Right lobe of liver (tissue), 6 donors: ENCODE data around the gene FLOT1. TPM values are rescaled to one million over a fixed set of nuclear protein-coding genes. Genes with fewer than 3 reads are reported as not detected.
"Not testable (repeated sequence)": the region's sequence is repeated elsewhere in the genome, so short reads cannot be mapped to it uniquely, and the experiment has no call there.

ENCODE experiments used
- ATAC-seq, 4 donors: fragments of 200-7000 bp; cut with Tn5 transposase; one replicate each; pipeline ENCODE4 v1.9.1; 2020; ENCODE audit warnings: mild to moderate bottlenecking in 4 of 4, moderate library complexity in 4 of 4
- DNase-seq, 3 donors: peaks; one replicate each; pipeline ENCODE4 v3.0.0-alpha.2; 2020
- H3K27ac ChIP-seq, 3 donors: fragments of 200-600 bp; one replicate each; pipeline ENCODE4 v1.8.0; 2022
- H3K27me3 ChIP-seq, 2 donors: fragments of 200-600 bp; one replicate each; pipeline ENCODE4 v1.8.0; 2022
- H3K36me3 ChIP-seq, 4 donors: fragments of 200-600 bp; sonication (generic) in 1 of 4; one replicate each; pipeline versions ENCODE4 v1.5.1 to v1.8.0; 2017 to 2022; ENCODE audit warnings: control low read depth in 1 of 4
- H3K4me1 ChIP-seq, 4 donors: fragments of 200-600 bp; sonication (generic) in 1 of 4; one replicate each; pipeline versions ENCODE4 v1.5.1 to v1.8.0; 2017 to 2022; ENCODE audit warnings: control low read depth in 1 of 4
- H3K4me3 ChIP-seq, 3 donors: fragments of 200-600 bp; one replicate each; pipeline ENCODE4 v1.8.0; 2022
- H3K9me3 ChIP-seq, 4 donors: fragments of 200-600 bp; sonication (generic) in 1 of 4; one replicate each; pipeline versions ENCODE4 v1.5.1 to v1.8.0; 2017 to 2022; ENCODE audit warnings: control low read depth in 1 of 4
- POLR2A ChIP-seq: fragments of 450-650 bp; IDR thresholded peaks from one replicate; pipeline ENCODE4 v1.6.1; 2017; ENCODE audit warnings: antibody characterized with exemption, mild to moderate bottlenecking
- WGBS: methylation state at CpG from one replicate; pipeline ENCODE4 v1.1.6; 2018; ENCODE audit warnings: low coverage, low lambda C conversion rate; ENCODE audit not compliant: insufficient coverage; ENCODE audit errors: missing lambda C conversion rate; 5-methylcytosine and 5-hydroxymethylcytosine counted together
- intact Hi-C, 2 donors: fragments of 100-400 bp; cut with DNase I; formaldehyde crosslinking; loops; one replicate each; pipeline versions ENCODE4 v1.11.2 to v1.14.1; 2022
- total RNA-seq, 6 experiments: library from RNA; depleted of rRNA in 2 of 6; stranded (reverse); fragments of >200 nt in 2 of 6; fragmentation: NEBNext Ultra II Directional in 3 of 6; extraction: Animal tissue kit (Norgen Biotek cat#: 25700) in 3 of 6; gene quantifications; one replicate each; pipeline versions ENCODE4 v1.1.0 to v1.2.4, GENCODE V29; 2016 to 2023
- TF ChIP-seq, protein P1 (sequence below), 4 donors: fragments of 200-600 bp in 3 of 4; fragments of 450-650 bp in 1 of 4; IDR thresholded peaks; one replicate each; pipeline versions ENCODE4 v1.5.1 to v1.8.0; 2016 to 2022; ENCODE audit warnings: antibody characterized with exemption in 4 of 4, mild to moderate bottlenecking in 2 of 4
- donor health status: DM: no; HTN: yes; CAD: no.
- donor health status: DM: no; HTN: no; CAD: no.
- donor health status: DM: no; HTN: no; CAD: no.
- donor health status: DM: no; HTN: yes; CAD: no.
- donor health status: DM: no; HTN: yes; CAD: no.

FLOT1 gene
- total RNA-seq, 6 experiments from 2014 or later: 37.1 to 92.2 (median 73.5) TPM

DNA sequence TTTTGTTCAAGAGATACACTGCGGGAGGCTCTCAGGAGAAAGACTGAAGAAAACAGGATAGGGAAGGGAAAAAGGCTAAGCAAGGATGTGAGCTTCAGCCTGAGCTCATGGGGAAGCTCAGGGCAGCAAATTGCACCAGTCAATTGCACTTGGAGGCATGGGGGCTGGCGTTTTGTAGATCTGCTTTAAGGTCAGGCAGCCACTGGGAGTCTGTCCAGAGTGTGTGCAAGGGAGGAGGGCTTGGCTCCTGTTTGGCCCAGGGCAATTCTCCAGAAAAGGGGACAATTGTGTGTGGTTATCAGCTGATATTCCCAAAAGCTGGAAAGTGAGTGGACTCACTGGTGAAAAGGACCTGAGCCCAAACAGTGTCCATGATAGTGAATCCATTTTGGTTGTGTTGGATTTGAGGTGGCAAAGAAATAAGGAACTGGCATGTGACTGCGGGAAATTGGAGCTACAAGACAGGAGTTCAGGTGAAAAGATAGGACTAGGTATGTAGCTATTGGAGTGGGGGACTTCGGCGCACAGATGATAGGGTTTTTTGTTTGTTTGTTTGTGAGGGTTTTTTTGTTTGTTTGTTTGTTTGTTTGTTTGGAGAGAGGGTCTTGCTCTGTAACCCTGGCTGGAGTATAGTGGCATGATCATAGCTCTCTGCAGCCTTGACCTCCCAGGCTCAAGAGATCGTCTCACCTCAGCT lies 24.1 kb upstream of the FLOT1 start:
- Histone ChIP-seq H3K4me1 (peaks cover 0 to 35% (median 14%) of the 10 kb centered on the region in 4 donors), H3K9me3 (no peaks in the 10 kb centered on the region), H3K36me3 (no peaks in the 10 kb centered on the region), H3K27ac (peak overlapping the region in 1 of 3 donors; percentile 20), H3K4me3 (no peak overlapping the region), H3K27me3 (no peaks in the 10 kb centered on the region)
- peak; percentile 32 for TF ChIP-seq POLR2A
- TF ChIP-seq, protein P1, sequence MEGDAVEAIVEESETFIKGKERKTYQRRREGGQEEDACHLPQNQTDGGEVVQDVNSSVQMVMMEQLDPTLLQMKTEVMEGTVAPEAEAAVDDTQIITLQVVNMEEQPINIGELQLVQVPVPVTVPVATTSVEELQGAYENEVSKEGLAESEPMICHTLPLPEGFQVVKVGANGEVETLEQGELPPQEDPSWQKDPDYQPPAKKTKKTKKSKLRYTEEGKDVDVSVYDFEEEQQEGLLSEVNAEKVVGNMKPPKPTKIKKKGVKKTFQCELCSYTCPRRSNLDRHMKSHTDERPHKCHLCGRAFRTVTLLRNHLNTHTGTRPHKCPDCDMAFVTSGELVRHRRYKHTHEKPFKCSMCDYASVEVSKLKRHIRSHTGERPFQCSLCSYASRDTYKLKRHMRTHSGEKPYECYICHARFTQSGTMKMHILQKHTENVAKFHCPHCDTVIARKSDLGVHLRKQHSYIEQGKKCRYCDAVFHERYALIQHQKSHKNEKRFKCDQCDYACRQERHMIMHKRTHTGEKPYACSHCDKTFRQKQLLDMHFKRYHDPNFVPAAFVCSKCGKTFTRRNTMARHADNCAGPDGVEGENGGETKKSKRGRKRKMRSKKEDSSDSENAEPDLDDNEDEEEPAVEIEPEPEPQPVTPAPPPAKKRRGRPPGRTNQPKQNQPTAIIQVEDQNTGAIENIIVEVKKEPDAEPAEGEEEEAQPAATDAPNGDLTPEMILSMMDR (IDR thresholded peaks at IDR 0.05): no peak
- ATAC-seq (peak; percentile 39 to 75 (median 70)), DNase-seq (peak; percentile 68 to 84 (median 74))
- 77% methylated on average over 6 of the region's 6 CpGs for WGBS
- intact Hi-C loops: no loop called here

DNA sequence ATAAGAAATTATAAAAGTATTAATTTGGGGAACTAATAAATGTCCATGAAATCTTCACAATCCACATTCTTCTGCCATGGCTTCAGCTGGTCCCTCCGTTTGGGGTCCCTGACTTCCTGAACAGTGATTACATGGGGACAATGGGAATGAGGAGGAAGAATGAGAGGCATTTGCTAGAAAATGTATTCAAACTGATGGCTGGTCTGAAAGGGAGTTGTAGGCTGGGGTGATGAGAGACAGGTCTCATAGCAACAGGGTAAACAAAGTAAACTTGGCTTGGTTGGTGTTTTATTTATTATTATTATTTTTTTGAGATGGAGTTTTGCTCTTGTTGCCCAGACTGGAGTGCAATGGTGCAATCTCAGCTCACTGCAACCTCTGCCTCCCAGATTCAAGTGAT lies 23.0 kb upstream of the FLOT1 start:
- H3K9me3 ChIP-seq, ATAC-seq, H3K27me3 ChIP-seq, H3K27ac ChIP-seq, H3K36me3 ChIP-seq, DNase-seq, intact Hi-C loops, H3K4me3 ChIP-seq: not testable (repeated sequence)
- H3K4me1 ChIP-seq: peaks cover 0 to 35% (median 14%) of the 10 kb centered on the region in 4 donors
- WGBS: 100% methylated on average over 1 of the region's 1 CpG

DNA sequence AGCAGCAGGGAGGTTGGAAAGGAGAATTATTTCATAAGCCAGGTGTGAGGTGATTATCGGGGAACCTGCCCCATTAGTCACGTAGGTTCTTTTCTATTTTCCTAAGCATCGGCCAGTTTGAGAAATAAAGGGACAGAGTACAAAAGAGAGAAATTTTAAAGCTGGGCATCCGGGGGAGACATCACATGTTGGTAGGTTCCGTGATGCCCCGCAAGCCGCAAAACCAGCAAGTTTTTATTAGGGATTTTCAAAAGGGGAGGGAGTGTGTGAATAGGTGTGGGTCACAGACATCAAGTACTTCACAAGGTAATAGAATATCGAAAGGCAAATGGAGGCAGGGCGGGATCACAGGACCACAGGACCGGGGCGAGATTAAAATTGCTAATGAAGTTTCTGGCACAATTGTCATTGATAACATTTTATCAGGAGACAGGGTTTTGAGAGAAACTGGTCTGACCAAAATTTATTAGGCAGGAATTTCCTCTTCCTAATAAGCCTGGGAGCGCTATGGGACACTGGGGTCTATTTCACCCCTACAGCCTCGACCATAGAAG lies 22.1 kb upstream of the FLOT1 start:
- 46% methylated on average over 11 of the region's 13 CpGs for WGBS
- H3K4me3 ChIP-seq, H3K36me3 ChIP-seq, H3K27me3 ChIP-seq, H3K9me3 ChIP-seq, intact Hi-C loops, DNase-seq, ATAC-seq: not testable (repeated sequence)
- H3K27ac ChIP-seq: peak overlapping the region; percentile 68 to 83 (median 73)
- H3K4me1 ChIP-seq: peaks cover 0 to 33% (median 14%) of the 10 kb centered on the region in 4 donors

DNA sequence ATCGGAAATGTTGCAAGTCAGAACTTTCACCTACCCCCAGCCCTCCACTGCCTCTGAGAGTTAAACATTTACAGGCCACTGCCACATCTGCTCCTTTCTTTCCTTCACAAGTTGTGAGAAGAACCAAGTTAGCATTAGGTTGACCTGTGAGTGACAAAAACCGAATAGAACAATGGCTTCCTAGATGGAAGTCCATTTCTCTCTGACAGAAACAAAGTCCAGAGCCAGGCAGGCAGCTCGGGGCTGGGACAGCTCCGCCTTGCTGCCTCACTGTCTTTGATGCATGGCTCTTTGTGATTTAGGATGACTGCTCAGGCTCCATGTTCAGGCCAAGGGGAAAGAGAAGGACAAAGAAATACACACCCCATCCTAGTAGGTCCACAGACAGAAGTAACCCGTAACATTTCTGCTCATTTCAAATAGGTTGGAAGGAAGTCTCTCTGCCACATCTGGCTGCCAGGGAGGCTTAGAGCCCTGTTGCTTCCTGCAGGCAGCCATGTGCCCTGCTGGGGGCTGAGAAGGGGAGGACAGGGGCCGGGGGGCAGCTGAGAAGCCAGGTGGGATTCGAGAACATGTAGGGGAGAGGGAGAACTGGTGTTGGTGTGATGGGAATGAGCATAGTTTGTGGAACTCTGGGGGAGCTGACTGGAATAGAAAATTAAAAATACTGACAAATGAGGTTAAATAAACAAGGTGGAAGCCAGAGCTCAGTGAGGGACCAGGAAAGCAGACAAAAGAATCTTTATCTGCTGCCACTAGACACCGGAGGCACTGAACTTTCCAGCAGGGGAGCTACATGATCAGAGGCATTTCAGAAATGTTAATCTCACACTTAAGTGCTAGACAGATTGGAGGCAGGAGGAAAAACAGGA lies 21.4 kb upstream of the FLOT1 start:
- no peaks in the 10 kb centered on the region for H3K36me3 ChIP-seq
- H3K27ac ChIP-seq: peak overlapping the region; percentile 68 to 83 (median 73)
- WGBS: 18% methylated on average over 8 of the region's 8 CpGs
- intact Hi-C loops: no loop called here
- TF ChIP-seq POLR2A: peak; percentile 47
- TF ChIP-seq, protein P1 (IDR thresholded peaks at IDR 0.05): peak in 2 of 4 donors; percentile 7 to 25
- DNase-seq (peak in 1 of 3 donors; percentile 71), ATAC-seq (peak; percentile 68 to 86 (median 81))
- no peaks in the 10 kb centered on the region for H3K27me3 ChIP-seq
- no peaks in the 10 kb centered on the region for H3K9me3 ChIP-seq
- no peak overlapping the region for H3K4me3 ChIP-seq
- H3K4me1 ChIP-seq: peaks cover 0 to 27% (median 12%) of the 10 kb centered on the region in 4 donors

DNA sequence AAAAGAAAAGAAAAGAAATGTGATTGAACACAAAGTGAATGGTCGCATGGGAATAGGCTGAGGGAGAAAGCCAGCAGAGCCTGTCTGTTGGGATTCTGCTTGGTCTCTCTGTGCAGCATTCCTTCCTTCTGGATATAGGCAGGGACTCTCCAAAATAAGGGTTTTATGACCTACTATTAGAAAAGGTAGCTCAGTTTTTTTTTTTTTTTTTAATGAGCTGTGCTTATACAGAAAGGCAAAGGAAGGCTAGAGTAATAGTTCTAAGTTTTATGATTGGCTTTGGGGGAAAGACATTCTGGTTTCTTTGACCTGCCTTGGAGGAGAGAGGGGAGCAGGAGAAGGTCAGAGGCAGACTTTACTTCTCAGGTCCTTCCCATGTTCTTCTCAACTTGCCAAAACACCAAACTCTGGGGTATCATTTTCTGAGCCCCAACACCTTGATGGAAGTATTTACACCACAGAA lies 20.7 kb upstream of the FLOT1 start:
- Histone ChIP-seq H3K27ac (peak overlapping the region; percentile 68 to 83 (median 73)), H3K36me3 (no peaks in the 10 kb centered on the region), H3K4me1 (peaks cover 0 to 27% (median 12%) of the 10 kb centered on the region in 4 donors), H3K27me3 (no peaks in the 10 kb centered on the region), H3K4me3 (no peak overlapping the region), H3K9me3 (no peaks in the 10 kb centered on the region)
- no peak for DNase-seq
- 91% methylated on average over 1 of the region's 1 CpG for WGBS
- no peak for TF ChIP-seq POLR2A
- TF ChIP-seq, protein P1 (IDR thresholded peaks at IDR 0.05): no peak
- peak in 1 of 4 donors; percentile 1 for ATAC-seq
- intact Hi-C loops: no loop called here
